Measurements from ENCODE around the gene GZMM.
A peak's percentile ranks its signal among the peaks of the same experiment; 100 is the strongest.
"Not testable (repeated sequence)": the region's sequence is repeated elsewhere in the genome, so short reads cannot be mapped to it uniquely, and the experiment has no call there.

GZMM gene

DNA sequence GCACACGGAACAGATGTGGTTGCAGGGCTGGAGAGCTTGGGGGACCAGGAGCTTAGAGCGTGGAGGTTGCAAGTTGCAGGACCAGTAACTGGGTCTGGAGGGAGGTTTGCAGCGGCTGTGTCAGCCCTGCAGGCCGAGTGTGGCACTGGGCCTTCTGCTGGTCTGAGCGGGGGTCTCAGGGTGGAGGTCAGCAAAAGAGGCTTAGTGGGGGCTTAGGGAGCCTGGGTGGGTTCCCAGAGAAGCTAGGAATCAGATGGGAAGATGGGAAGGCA lies 40.1 kb downstream of the GZMM start:
- no peak for DNase-seq

- peak; percentile 70 for DNase-seq
Observed at GRCh38 chr19:584240-585001, 40.6 kb downstream of the GZMM start.

GRCh38 chr19:585146-585545 lies 41.3 kb downstream of the GZMM start:
- not testable (repeated sequence) for DNase-seq

GRCh38 chr19:585551-586110 lies 41.8 kb downstream of the GZMM start:
- no peak for DNase-seq

DNA sequence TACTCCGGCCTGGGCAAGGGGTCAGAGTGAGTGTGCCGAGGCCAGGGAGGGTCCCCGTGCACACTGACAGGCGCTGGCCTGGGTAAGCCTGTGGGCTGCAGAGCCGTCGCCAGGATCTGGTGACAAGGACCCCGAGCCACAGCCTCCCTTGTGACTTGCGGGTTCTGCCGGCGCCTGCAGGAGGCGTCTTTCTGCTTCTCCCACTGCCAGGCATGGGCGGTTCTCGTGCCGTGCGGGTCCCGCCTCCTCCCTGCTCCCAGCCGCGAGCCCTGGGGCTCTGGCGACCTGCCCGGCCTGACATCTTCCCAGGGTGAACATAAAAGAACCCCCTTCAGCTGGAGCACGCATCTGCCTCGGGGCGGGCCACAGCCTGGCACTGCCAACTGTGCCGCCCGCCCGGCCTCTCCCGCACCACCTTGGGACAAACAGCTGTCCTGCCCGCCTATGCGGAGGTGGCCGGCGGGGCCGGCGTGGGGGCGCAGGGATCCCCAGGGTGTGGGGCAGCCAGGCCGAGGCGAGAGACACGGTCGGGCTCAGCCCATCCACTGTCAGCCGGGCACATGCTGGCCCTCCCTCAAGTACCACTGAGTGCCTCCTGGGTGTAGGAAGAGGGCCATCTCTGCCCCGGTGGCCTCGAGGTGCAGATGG lies 44.4 kb downstream of the GZMM start:
- DNase-seq, result peak; percentile 83

DNA sequence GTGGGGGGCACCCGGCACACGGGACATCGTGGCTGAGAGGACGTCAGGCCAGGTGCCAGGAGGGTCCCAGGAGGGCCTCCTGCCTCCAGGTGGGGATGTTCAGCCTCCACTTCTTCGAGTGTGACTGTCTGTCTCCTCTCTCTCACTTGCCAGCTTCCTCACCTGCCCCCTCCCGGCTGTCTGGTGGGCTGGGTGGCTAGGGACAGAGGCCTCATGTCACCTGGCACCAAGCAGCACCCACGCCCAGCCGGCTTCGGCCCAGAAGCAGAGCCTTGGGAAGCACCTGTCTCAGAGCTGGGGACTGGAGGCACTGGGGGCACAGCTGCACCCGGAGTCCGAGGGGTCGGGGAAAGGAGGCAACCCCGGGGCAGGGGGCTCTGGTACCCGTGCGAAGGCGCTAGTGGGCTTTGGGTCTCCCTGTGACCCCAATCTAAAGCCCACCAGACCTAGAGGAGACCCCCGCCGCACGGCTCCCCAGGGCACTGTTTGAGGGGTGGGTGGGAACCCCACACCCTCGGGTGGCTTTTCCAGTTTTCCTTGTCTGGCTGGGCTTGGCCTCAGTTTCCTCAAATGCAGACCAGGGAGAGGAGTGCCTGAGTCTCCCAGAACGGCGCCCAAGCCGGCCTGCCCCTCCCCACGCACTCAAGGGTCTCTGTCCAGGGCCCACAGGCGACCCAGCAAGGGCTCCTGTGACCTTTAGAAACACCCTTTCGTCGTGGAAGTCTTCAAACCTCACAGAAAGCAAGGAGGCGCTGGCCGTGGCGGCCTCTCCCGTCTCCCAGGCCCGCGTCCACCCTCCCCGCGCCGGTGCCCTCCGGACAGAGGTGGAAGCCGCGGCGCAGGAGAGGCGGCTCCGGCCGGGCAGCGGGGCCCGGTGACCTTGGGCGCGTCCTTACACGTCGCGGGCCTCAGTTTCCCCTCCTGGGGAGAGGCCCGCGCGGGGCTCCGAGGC lies 45.2 kb downstream of the GZMM start:
- DNase-seq, result no peak

DNA sequence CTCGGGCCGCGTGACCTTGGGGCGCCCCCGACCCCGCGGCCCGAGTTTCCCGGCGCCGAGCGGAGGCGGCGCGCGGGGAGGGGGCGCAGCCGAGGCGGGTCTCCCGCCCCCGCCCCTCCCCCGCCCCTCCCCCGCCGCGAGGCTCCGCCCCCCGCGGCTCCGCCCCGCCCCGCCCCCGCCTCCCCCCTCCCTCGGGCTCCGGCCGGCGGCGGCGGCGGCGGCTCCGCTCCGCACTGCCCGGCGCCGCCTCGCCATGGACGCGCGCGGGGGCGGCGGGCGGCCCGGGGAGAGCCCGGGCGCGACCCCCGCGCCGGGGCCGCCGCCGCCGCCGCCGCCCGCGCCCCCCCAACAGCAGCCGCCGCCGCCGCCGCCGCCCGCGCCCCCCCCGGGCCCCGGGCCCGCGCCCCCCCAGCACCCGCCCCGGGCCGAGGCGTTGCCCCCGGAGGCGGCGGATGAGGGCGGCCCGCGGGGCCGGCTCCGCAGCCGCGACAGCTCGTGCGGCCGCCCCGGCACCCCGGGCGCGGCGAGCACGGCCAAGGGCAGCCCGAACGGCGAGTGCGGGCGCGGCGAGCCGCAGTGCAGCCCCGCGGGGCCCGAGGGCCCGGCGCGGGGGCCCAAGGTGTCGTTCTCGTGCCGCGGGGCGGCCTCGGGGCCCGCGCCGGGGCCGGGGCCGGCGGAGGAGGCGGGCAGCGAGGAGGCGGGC lies 46.0 kb downstream of the GZMM start, which contains the start of gene HCN2:
HCN2 (plus strand) TSS at position 189 of the 703 bp plus-strand sequence; CDS start at position 254, 65 bp downstream.
- DNase-seq, result no peak

GRCh38 chr19:590396-590745 lies 46.5 kb downstream of the GZMM start:
- peak; percentile 46 for DNase-seq

DNA sequence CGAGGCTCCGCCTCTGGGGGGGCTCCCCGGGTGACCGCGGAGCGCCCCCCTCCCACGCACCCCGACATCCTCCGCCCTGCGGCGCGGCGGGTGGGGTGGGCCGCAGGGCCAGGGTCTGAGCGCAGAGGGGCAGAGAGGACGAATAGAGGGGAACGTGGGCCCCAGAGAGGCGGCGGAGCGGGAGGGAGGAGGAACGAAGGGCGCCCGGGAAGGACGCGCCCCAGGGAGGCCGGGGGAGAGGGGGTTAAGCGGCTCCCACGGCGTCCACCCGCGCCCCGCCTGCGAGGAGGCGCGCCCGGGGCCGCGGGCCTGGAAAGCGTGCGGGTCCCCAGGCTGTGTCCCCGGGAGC lies 46.9 kb downstream of the GZMM start:
- no peak for DNase-seq

GRCh38 chr19:591099-591958 lies 47.5 kb downstream of the GZMM start:
- no peak for DNase-seq

GRCh38 chr19:592101-592500 lies 48.2 kb downstream of the GZMM start:
- DNase-seq, result no peak

DNA sequence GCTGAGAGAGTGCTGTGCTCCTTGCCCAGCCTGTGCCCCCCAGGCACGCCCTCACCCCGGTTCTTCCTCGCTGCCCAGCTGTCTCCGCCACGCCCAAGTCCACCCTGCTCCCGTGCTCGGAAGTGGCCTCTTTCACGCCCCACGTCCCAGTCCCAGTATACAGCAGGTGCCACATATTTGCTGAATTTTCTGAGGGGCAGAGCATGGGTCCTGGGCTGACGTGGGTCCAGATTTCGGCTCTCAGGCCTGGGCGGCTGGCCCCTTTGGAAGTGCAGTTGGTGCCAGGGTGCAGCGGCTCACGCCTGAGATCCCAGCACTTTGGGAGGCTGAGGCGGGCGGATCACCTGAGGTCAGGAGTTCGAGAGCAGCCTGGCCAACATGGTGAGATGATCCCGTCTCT lies 49.2 kb downstream of the GZMM start:
- DNase-seq, result no peak

GRCh38 chr19:593505-593904 lies 49.7 kb downstream of the GZMM start:
- DNase-seq, result no peak

GRCh38 chr19:594265-594870 lies 50.5 kb downstream of the GZMM start:
- DNase-seq, result no peak

DNA sequence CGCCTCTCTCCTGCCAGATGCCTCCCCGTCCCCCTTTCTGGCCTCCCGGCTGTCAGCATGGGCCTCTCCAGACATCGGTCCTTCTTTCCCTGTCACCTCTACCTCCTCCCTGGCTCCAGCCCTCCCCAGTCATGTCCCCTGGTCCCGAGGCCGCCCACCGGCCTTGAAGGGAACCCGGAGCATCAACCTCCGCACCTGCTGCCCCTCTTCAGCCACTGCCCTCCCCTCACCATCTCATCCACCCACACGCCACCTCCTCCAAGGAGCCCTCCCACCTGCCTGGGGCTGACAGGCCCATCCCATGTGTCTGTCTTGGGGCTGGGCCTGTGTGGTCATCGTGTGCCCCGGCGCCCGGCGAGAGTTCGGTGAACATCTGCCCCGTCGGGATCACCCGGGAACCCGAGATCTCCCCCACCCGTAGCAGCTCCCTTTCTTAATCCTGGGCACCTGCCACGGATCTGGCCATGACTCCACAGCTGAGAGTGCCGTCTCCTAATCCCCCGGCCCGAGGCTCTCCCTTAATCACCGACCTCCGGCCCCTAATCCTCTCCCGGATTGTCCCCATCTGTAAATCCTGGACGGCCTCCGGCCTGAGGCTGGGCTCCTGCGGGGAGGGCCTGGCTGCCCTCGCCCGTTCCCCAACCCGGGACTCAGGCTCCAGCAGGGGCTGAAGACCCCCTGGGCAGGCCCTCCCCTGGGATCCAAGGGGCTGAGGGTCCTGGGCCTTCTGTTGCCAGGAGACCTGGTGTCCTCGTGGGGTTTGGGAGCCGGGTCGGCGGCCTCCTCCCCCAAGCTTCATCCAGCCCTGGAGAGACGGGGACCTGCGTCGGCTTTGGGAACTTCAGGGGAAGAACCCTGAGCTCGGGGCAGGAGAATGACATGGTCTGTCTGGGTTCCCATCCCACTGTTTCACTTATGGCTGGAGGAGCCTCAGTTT lies 51.7 kb downstream of the GZMM start:
- DNase-seq, result no peak

DNA sequence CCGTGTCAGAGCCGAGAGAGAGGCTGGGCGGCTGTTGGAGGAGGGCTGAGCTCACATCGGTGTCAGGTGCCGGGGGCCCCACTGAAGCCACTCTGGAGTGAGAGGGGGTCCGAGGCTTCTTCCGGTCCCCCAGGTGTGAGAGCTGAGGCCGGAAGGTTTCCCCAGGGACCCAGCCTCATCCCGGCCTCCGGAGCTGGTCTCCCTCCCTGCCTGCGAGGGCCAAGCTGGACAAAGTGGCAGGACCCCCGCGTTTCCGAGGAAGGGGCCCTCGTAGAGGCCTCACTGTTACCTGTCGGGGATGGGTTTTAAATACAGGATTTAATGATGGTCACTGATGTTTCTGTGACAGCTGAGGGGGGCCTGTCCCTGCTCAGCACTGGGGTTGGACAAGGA lies 52.4 kb downstream of the GZMM start:
- DNase-seq, result no peak

GRCh38 chr19:597406-598315 lies 53.8 kb downstream of the GZMM start:
- DNase-seq, result no peak

Measured in stimulated activated CD4-positive, alpha-beta T cell treated with anti-CD3 and anti-CD28 coated beads, Interleukin-15, amount 100 ng/mL, for 24 hours (primary cell).